Osteoblast (primary cell): ENCODE measurements around the gene ANO1. TPM values are rescaled to one million over a fixed set of nuclear protein-coding genes. Genes with fewer than 3 reads are reported as not detected.

Source experiments
- DNase-seq: peaks from one replicate; pipeline ENCODE4 v3.0.0; 2011; ENCODE audit warnings: low spot score, mixed read lengths; ENCODE audit not compliant: insufficient read length; ENCODE audit errors: missing footprints
- H2AFZ ChIP-seq: 2 replicates; pipeline ENCODE4 v1.6.0; 2011; ENCODE audit warnings: mild to moderate bottlenecking, low read length
- H3K27ac ChIP-seq: 2 replicates; pipeline ENCODE4 v1.5.1; 2011; ENCODE audit warnings: mild to moderate bottlenecking, low read depth, low read length, moderate library complexity
- H3K27me3 ChIP-seq: 2 replicates; pipeline ENCODE4 v1.6.0; 2012; ENCODE audit warnings: mild to moderate bottlenecking, control low read depth, inconsistent platforms, low read length, moderate library complexity; ENCODE audit not compliant: insufficient read depth
- H3K36me3 ChIP-seq: 2 replicates; pipeline ENCODE4 v1.5.1; 2011; ENCODE audit warnings: mild to moderate bottlenecking, low read length, control low read depth, moderate library complexity; ENCODE audit not compliant: insufficient read depth
- H3K4me1 ChIP-seq: 2 replicates; pipeline ENCODE4 v1.5.1; 2011; ENCODE audit warnings: mild to moderate bottlenecking, low read length, control low read depth, moderate library complexity; ENCODE audit not compliant: insufficient read depth
- H3K4me2 ChIP-seq: 2 replicates; pipeline ENCODE4 v1.6.0; 2011; ENCODE audit warnings: mild to moderate bottlenecking, low read length; ENCODE audit not compliant: insufficient read depth
- H3K4me3 ChIP-seq: fragments of 200-600 bp; sonication (generic); 3 replicates; pipeline ENCODE4 v1.5.1; 2012; ENCODE audit warnings: mild to moderate bottlenecking, low read length, inconsistent platforms; ENCODE audit not compliant: insufficient read depth
- H3K79me2 ChIP-seq: 2 replicates; pipeline ENCODE4 v1.6.0; 2012; ENCODE audit warnings: mild to moderate bottlenecking, low read length, control low read depth, inconsistent platforms; ENCODE audit not compliant: insufficient read depth
- H3K9me3 ChIP-seq: 2 replicates; pipeline ENCODE4 v1.5.1; 2011; ENCODE audit warnings: low read depth, low read length, control low read depth
- H4K20me1 ChIP-seq: 2 replicates; pipeline ENCODE4 v1.6.0; 2012; ENCODE audit warnings: mild to moderate bottlenecking, low read length, control low read depth; ENCODE audit not compliant: insufficient read depth
- total RNA-seq: library from RNA; depleted of rRNA; stranded (reverse); fragments of >200 nt; gene quantifications from 2 replicates; pipeline ENCODE4 v1.2.3, GENCODE V29; 2012
- TF ChIP-seq, protein P1 (sequence below): IDR thresholded peaks from 2 replicates; pipeline ENCODE4 v1.5.1; 2011; ENCODE audit warnings: mild to moderate bottlenecking, low read depth, low read length, moderate library complexity; ENCODE audit errors: extremely low read depth

ANO1 gene
- total RNA-seq, 1 donor: not detected

DNA sequence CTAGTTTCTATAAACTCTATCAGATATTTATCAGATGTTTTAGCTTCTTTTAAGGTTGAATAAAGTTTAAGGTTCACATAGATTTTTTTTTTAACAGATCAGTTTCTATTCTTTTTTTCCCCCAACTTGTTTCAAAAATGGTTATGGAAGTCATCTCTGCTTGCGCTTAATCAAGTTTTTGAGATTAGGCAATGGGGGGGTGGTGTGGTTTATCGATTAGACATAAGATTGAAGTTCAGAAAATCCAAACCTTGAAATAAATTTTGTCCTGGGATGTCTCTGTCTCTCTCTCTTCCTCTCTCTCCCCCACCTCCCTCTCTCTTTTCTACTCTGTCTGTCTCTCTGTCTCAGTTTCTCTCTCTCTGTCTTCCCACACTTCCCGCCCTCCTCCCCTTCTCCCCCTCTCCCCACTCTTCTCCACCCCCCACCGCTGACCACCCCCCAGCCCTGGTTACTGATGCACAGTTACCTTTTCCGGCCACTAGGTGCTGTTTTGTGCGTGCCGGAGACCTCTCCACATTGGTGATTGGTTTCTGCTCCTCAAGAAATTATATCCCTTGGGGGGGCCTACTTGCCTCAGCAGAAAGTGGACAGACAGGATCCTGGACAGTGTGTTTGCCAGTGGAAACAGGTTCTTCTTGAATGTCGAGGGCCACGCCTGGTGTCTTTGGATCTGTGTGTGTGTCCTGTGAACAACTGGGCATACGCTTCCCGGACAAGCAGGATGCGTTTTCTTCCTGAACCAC lies 29.7 kb upstream of the ANO1 start:
- H3K4me1 ChIP-seq: no peaks in the 10 kb centered on the region
- H3K36me3 ChIP-seq: no peaks in the 10 kb centered on the region
- H2AFZ ChIP-seq: no peak overlapping the region
- no peak overlapping the region for H3K27ac ChIP-seq
- H3K4me3 ChIP-seq: no peak overlapping the region
- H3K79me2 ChIP-seq: no peaks in the 10 kb centered on the region
- no peaks in the 10 kb centered on the region for H4K20me1 ChIP-seq
- no peak for DNase-seq
- H3K9me3 ChIP-seq: no peaks in the 10 kb centered on the region
- TF ChIP-seq, protein P1, sequence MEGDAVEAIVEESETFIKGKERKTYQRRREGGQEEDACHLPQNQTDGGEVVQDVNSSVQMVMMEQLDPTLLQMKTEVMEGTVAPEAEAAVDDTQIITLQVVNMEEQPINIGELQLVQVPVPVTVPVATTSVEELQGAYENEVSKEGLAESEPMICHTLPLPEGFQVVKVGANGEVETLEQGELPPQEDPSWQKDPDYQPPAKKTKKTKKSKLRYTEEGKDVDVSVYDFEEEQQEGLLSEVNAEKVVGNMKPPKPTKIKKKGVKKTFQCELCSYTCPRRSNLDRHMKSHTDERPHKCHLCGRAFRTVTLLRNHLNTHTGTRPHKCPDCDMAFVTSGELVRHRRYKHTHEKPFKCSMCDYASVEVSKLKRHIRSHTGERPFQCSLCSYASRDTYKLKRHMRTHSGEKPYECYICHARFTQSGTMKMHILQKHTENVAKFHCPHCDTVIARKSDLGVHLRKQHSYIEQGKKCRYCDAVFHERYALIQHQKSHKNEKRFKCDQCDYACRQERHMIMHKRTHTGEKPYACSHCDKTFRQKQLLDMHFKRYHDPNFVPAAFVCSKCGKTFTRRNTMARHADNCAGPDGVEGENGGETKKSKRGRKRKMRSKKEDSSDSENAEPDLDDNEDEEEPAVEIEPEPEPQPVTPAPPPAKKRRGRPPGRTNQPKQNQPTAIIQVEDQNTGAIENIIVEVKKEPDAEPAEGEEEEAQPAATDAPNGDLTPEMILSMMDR: peak; percentile 34
- H3K4me2 ChIP-seq: no peak overlapping the region
- H3K27me3 ChIP-seq: peaks cover 38% of the 10 kb centered on the region

DNA sequence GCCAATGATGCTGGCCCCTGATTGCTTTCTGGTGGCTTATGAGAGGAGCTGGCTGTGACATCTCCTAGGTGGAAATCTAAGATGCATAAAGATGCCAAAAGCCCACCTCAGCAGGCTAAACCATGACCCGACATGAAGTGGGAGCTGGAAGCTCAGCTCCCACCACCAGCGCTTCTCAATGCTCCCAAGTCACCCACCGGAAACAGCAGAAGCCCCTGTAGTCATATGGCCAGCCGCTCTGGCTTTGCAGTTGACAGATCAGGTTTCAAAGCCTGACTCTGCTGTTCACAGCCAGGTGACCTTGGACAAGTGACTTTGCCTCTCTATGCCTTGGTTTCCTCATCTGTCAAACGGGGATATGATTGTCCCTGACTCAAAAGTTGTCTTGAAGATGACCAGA lies 29.1 kb upstream of the ANO1 start:
- no peak overlapping the region for H3K4me3 ChIP-seq
- no peak for DNase-seq
- TF ChIP-seq, protein P1: no peak
- H2AFZ ChIP-seq: no peak overlapping the region
- no peaks in the 10 kb centered on the region for H3K9me3 ChIP-seq
- no peaks in the 10 kb centered on the region for H4K20me1 ChIP-seq
- no peaks in the 10 kb centered on the region for H3K36me3 ChIP-seq
- no peaks in the 10 kb centered on the region for H3K4me1 ChIP-seq
- no peak overlapping the region for H3K4me2 ChIP-seq
- no peaks in the 10 kb centered on the region for H3K79me2 ChIP-seq
- peaks cover 39% of the 10 kb centered on the region for H3K27me3 ChIP-seq
- H3K27ac ChIP-seq: no peak overlapping the region

DNA sequence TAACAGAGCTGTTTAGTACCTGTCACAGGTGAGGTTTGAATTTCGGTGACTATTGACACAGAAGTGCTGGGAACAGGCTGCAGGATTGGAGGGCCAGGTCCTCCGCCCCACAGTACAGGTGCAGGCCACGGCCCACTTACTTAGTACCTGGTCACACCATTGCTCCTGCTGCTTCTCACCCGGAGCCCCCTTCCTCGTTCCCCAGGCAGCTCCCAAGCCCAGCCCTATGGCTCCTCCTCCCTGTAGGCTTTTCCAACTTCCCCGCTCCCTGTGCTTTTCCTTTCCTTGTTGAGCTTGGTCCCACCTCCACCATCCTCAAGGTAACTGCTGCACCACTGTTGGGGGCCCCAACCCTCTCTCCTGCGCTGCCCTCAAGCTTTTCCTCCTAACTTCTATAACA lies 27.9 kb upstream of the ANO1 start:
- Histone ChIP-seq H3K4me2 (no peak overlapping the region), H2AFZ (no peak overlapping the region), H3K27ac (no peak overlapping the region), H3K9me3 (no peaks in the 10 kb centered on the region), H3K36me3 (no peaks in the 10 kb centered on the region), H3K4me3 (no peak overlapping the region), H3K27me3 (peaks cover 39% of the 10 kb centered on the region), H3K79me2 (no peaks in the 10 kb centered on the region), H3K4me1 (no peaks in the 10 kb centered on the region), H4K20me1 (no peaks in the 10 kb centered on the region)
- TF ChIP-seq, protein P1: no peak
- no peak for DNase-seq

DNA sequence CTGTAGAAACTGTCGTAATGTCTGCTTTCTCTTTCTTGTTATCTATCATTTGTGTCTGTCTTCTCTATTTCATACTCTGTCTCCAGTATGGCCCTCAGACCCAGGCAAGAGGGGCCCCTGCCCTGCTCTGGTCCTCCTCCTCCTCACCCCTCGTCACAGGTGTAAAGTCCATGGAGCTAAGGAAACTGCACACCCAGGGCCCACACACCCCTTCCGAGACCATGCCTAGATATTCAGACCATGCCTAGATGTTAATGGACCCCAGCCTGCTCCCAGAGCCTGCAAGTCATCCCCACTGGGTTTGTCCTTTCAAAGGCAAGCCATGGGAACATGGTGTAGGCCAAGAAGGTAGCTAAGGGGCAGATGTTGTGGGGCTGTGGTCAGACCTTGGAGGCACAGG lies 24.1 kb upstream of the ANO1 start:
- H3K79me2 ChIP-seq: no peaks in the 10 kb centered on the region
- no peak overlapping the region for H3K4me3 ChIP-seq
- no peaks in the 10 kb centered on the region for H3K9me3 ChIP-seq
- no peak overlapping the region for H3K4me2 ChIP-seq
- no peak overlapping the region for H3K27ac ChIP-seq
- no peak overlapping the region for H2AFZ ChIP-seq
- H3K4me1 ChIP-seq: no peaks in the 10 kb centered on the region
- TF ChIP-seq, protein P1: no peak
- H3K27me3 ChIP-seq: peaks cover 27% of the 10 kb centered on the region
- DNase-seq: no peak
- H4K20me1 ChIP-seq: no peaks in the 10 kb centered on the region
- H3K36me3 ChIP-seq: no peaks in the 10 kb centered on the region
